Memory B cell (primary cell): ENCODE data around the gene PDE9A.

Source experiments
- ATAC-seq: fragments of 150-1000 bp; cut with Tn5 transposase; 2 replicates; pipeline ENCODE4 v1.10.0; 2021; ENCODE audit warnings: low read depth, mild to moderate bottlenecking, moderate library complexity
- DNase-seq, 2 donors: peaks; one replicate each; pipeline ENCODE4 v3.0.0; 2022; ENCODE audit warnings: low spot score in 2 of 2
- H3K27ac Mint-ChIP-seq: one replicate; pipeline ENCODE4 v1.8.0; 2022; ENCODE audit warnings: mild to moderate bottlenecking, moderate library complexity, mixed read lengths
- H3K27me3 Mint-ChIP-seq: one replicate; pipeline ENCODE4 v1.8.0; 2022; ENCODE audit warnings: mixed read lengths
- H3K36me3 Mint-ChIP-seq: one replicate; pipeline ENCODE4 v1.8.0; 2022; ENCODE audit warnings: mild to moderate bottlenecking, mixed read lengths
- H3K4me1 Mint-ChIP-seq: one replicate; pipeline ENCODE4 v1.8.0; 2022; ENCODE audit warnings: mixed read lengths
- H3K4me3 Mint-ChIP-seq: one replicate; pipeline ENCODE4 v1.8.0; 2022; ENCODE audit warnings: mild to moderate bottlenecking, moderate library complexity, mixed read lengths
- H3K9me3 Mint-ChIP-seq: one replicate; pipeline ENCODE4 v1.8.0; 2022; ENCODE audit warnings: mixed read lengths

PDE9A gene

GRCh38 chr21:42663860-42664535 lies 10.6 kb downstream of the PDE9A start:
- Mint-ChIP-seq H3K9me3 (no peaks in the 10 kb centered on the region), H3K4me1 (no peaks in the 10 kb centered on the region), H3K4me3 (no peak overlapping the region), H3K27me3 (peaks cover 5% of the 10 kb centered on the region), H3K36me3 (no peaks in the 10 kb centered on the region), H3K27ac (no peak overlapping the region)
- no peak for ATAC-seq
- DNase-seq, result no peak

- Mint-ChIP-seq H3K27ac (no peak overlapping the region), H3K36me3 (no peaks in the 10 kb centered on the region), H3K9me3 (no peaks in the 10 kb centered on the region)
Measured at GRCh38 chr21:42664614-42665013, 11.2 kb downstream of the PDE9A start.

GRCh38 chr21:42665026-42665425 lies 11.6 kb downstream of the PDE9A start:
- no peak for ATAC-seq
- H3K27me3 Mint-ChIP-seq, result peaks cover 5% of the 10 kb centered on the region
- no peaks in the 10 kb centered on the region for H3K4me1 Mint-ChIP-seq
- no peaks in the 10 kb centered on the region for H3K36me3 Mint-ChIP-seq
- no peak overlapping the region for H3K27ac Mint-ChIP-seq
- no peaks in the 10 kb centered on the region for H3K9me3 Mint-ChIP-seq
- DNase-seq, result no peak
- no peak overlapping the region for H3K4me3 Mint-ChIP-seq

More at GRCh38 chr21:42664614-42665013, 11.2 kb downstream of the PDE9A start:
- Mint-ChIP-seq H3K27me3 (peaks cover 5% of the 10 kb centered on the region), H3K4me3 (no peak overlapping the region), H3K4me1 (no peaks in the 10 kb centered on the region)
- DNase-seq, result no peak
- ATAC-seq, result no peak

- no peaks in the 10 kb centered on the region for H3K4me1 Mint-ChIP-seq
- DNase-seq (no peak), ATAC-seq (no peak)
- H3K36me3 Mint-ChIP-seq, result no peaks in the 10 kb centered on the region
- no peak overlapping the region for H3K4me3 Mint-ChIP-seq
- no peaks in the 10 kb centered on the region for H3K9me3 Mint-ChIP-seq
- no peak overlapping the region for H3K27ac Mint-ChIP-seq
- H3K27me3 Mint-ChIP-seq, result peaks cover 5% of the 10 kb centered on the region
Measured at GRCh38 chr21:42665484-42665883, 12.1 kb downstream of the PDE9A start.

DNA sequence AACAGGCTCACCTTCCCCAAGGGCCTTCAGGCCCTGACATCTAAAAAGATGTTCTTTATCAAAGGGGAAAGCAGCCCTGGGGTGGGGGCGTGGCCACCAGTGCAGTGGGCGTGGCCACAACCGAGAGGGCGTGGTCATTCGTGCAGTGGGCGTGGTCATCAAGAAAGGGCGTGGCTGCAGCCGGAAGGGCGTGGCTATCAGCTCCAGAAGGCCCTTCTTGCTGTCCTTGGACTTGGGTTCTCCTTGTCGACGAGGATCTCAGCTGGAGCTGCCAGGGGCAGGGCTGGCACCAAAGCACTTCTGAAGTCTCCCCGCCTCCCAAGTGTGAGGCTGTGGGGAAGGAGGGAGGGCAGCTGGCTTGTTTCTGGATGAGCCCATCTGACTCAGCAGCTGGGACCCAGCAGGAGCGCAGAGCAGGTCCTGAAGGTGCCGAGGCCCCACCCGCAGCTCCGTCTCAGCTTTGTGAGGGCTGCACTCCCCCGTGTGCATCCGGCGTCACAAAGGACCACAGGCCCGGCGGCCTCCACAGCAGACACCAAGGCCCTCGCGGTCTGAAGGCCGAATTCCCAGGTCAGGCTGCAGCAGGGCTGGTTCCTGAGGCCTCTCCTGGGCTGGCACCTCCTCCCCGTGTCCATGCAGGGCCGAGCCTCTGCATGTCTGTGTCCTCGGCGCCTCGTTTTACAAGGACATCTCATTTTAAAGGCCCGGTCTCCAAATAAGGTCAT lies 12.8 kb downstream of the PDE9A start:
- Mint-ChIP-seq H3K9me3 (no peaks in the 10 kb centered on the region), H3K27me3 (peaks cover 5% of the 10 kb centered on the region), H3K4me1 (no peaks in the 10 kb centered on the region), H3K36me3 (no peaks in the 10 kb centered on the region), H3K27ac (no peak overlapping the region), H3K4me3 (no peak overlapping the region)
- ATAC-seq, result peak; percentile 22
- peak in 1 of 2 donors; percentile 52 for DNase-seq

DNA sequence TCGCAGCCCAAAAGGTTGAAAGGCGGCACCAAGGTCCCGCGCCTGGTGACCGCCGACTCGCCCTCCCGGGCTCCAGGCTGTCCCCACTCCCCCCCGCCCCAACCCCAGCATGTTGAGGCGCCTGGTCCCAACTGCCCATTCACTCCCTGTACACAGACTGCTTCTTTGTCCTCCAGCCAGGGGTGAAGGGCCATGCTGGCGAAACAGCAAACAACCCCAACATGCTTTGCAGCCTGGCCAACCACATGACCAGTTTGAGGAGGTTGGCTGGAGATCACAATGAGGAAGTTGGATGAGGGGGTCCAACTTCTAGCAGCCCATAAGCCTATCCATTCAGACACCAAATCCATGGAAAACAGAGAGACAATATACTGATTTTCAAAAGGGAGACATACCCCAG lies 13.5 kb downstream of the PDE9A start:
- H3K4me3 Mint-ChIP-seq, result no peak overlapping the region
- no peaks in the 10 kb centered on the region for H3K4me1 Mint-ChIP-seq
- no peaks in the 10 kb centered on the region for H3K9me3 Mint-ChIP-seq
- H3K36me3 Mint-ChIP-seq, result no peaks in the 10 kb centered on the region
- H3K27me3 Mint-ChIP-seq, result peaks cover 2% of the 10 kb centered on the region
- H3K27ac Mint-ChIP-seq, result no peak overlapping the region
- ATAC-seq (no peak), DNase-seq (no peak)

- Mint-ChIP-seq H3K4me3 (no peak overlapping the region), H3K36me3 (no peaks in the 10 kb centered on the region), H3K27ac (no peak overlapping the region), H3K27me3 (peaks cover 2% of the 10 kb centered on the region), H3K9me3 (no peaks in the 10 kb centered on the region), H3K4me1 (no peaks in the 10 kb centered on the region)
- DNase-seq, result no peak
- no peak for ATAC-seq
Measured at GRCh38 chr21:42668298-42668992, 15.0 kb downstream of the PDE9A start.

- ATAC-seq (no peak), DNase-seq (no peak)
- no peaks in the 10 kb centered on the region for H3K9me3 Mint-ChIP-seq
- no peak overlapping the region for H3K27ac Mint-ChIP-seq
- peaks cover 2% of the 10 kb centered on the region for H3K27me3 Mint-ChIP-seq
- H3K4me3 Mint-ChIP-seq, result no peak overlapping the region
- H3K4me1 Mint-ChIP-seq, result no peaks in the 10 kb centered on the region
- H3K36me3 Mint-ChIP-seq, result no peaks in the 10 kb centered on the region
Measured at GRCh38 chr21:42669041-42669440, 15.6 kb downstream of the PDE9A start.

DNA sequence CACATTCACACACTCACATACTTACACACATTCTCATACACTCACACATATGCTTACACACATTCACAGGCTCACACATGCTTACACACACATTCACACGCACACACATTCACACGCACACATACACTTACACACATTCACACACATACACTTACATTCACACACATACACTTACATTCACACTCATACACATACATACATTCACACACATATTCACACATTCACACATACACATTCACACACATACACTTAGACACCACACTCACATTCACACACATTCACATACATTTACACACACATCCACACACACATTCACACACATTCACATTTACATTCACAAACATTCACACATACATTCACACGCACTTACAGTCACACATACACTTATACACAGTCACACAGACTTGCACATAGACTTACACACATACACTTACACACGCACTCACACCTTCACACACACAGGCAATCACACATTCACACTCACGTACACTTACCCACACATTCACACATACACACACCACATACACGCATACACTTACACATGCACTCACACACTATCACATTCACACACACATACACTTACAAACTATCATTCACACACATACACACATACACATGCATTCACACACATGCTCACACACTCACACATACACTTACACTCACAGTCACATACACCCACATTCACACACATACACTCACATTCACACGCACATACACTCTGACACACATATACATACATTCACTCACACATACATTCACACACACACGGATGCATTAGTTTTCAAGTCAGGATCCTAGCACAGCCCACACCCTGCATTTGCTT lies 16.8 kb downstream of the PDE9A start:
- no peak overlapping the region for H3K4me3 Mint-ChIP-seq
- no peak for DNase-seq
- ATAC-seq, result no peak
- no peaks in the 10 kb centered on the region for H3K9me3 Mint-ChIP-seq
- no peaks in the 10 kb centered on the region for H3K4me1 Mint-ChIP-seq
- peaks cover 2% of the 10 kb centered on the region for H3K27me3 Mint-ChIP-seq
- no peaks in the 10 kb centered on the region for H3K36me3 Mint-ChIP-seq
- no peak overlapping the region for H3K27ac Mint-ChIP-seq

- Mint-ChIP-seq H3K9me3 (no peaks in the 10 kb centered on the region), H3K4me1 (no peaks in the 10 kb centered on the region), H3K27me3 (peaks cover 3% of the 10 kb centered on the region), H3K27ac (no peak overlapping the region), H3K4me3 (no peak overlapping the region), H3K36me3 (no peaks in the 10 kb centered on the region)
- no peak for DNase-seq
- ATAC-seq, result peak; percentile 37
Measured at GRCh38 chr21:42670884-42671283, 17.5 kb downstream of the PDE9A start.

GRCh38 chr21:42671778-42672593 lies 18.6 kb downstream of the PDE9A start:
- ATAC-seq (no peak), DNase-seq (no peak)
- H3K27me3 Mint-ChIP-seq, result peaks cover 7% of the 10 kb centered on the region
- H3K9me3 Mint-ChIP-seq, result no peaks in the 10 kb centered on the region
- no peaks in the 10 kb centered on the region for H3K36me3 Mint-ChIP-seq
- no peaks in the 10 kb centered on the region for H3K4me1 Mint-ChIP-seq
- H3K4me3 Mint-ChIP-seq, result no peak overlapping the region
- H3K27ac Mint-ChIP-seq, result no peak overlapping the region

- Mint-ChIP-seq H3K4me1 (no peaks in the 10 kb centered on the region), H3K9me3 (no peaks in the 10 kb centered on the region), H3K27ac (no peak overlapping the region)
Measured at GRCh38 chr21:42672699-42673458, 19.5 kb downstream of the PDE9A start.

More at GRCh38 chr21:42672699-42673458, 19.5 kb downstream of the PDE9A start:
- H3K4me3 Mint-ChIP-seq, result no peak overlapping the region
- peaks cover 7% of the 10 kb centered on the region for H3K27me3 Mint-ChIP-seq
- ATAC-seq (no peak), DNase-seq (no peak)
- no peaks in the 10 kb centered on the region for H3K36me3 Mint-ChIP-seq
